LHCN-M2 (cell line): ENCODE results near the gene ECHS1. TPM values are rescaled to one million over a fixed set of nuclear protein-coding genes. Genes with fewer than 3 reads are reported as not detected.
"Not testable (repeated sequence)": the region's sequence is repeated elsewhere in the genome, so short reads cannot be mapped to it uniquely, and the experiment has no call there.

Source experiments
- DNase-seq: peaks from one replicate; pipeline ENCODE4 v3.0.0-alpha.2; 2012; ENCODE audit warnings: low read depth
- total RNA-seq: library from RNA; depleted of rRNA; stranded (reverse); fragments of >200 nt; gene quantifications from 2 replicates; pipeline ENCODE4 v1.2.3, GENCODE V29; 2014

The ECHS1 gene
- total RNA-seq, 1 experiment from 2014 or later: 117 TPM

DNA sequence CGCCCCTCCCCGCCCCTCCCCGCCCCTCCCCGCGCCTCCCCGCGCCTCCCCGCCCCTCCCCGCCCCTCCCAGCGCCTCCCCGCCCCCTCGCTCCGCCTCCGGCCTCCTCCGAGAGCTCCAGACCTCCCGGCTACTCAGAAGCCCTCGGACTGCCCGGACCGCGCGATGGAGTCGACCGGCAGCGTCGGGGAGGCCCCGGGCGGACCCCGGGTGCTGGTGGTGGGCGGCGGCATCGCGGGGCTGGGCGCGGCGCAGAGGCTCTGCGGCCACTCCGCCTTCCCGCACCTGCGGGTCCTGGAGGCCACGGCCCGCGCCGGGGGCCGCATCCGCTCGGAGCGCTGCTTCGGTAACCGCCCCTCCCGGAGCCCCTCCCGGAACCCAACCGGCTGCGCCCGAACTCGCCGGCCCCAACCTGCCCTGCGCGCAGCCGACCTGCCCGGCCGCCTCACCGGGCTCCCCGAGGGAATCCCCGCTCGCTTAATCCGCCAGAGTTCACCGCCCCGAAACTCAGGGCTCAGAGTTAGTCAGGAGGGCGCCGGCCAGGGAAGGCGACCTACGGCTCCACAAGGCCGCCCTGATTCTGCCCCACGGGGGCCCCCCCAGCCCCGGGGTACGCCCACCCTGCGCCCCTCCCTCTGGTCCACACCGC, 6.1 kb upstream of the ECHS1 start, which contains the start of gene PAOX:
TSS of gene PAOX (plus strand) at position 111 of the 649 bp plus-strand sequence. CDS start at position 166, 55 bp downstream.
- peak; percentile 41 for DNase-seq

DNA sequence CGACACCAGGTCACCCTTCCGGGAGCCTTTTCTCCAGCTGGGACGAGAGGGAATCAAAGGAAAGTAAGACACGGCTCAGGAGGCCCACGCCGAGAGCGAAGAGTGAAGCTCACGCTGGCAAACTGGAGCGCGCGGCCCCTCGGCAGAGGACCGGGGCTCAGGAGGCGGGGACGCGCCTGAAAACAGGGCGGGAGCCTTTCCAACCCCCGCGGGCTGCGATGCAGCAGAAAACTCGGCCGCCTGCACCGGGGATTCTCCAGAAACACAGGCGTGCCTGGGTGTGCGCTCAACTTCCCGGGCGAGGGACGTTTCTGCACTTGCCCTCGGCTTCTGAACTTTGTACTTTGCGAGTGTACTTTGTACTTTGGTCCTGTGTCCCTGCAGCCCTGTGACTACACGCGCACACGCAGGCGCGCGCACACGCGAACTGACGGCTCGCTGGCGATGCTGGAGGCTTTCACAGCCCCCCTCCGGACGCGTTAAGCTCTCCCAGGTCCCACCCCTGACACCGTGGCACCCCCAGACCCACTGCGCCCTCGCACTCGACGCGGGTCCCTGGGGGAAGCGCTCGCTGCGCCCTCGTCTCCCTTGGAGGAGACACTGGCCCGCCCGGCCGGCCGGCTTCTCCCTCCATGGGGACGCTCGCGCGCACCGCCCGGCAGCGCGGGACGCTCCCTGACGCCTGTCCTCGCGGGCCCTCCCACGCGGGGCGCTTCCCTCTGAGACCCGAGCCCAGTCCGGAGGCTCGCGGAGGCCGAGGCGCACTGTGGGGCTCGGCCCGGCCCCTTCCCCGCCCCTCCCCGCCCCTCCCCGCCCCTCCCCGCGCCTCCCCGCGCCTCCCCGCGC, 5.3 kb upstream of the ECHS1 start:
- peak; percentile 31 for DNase-seq

DNA sequence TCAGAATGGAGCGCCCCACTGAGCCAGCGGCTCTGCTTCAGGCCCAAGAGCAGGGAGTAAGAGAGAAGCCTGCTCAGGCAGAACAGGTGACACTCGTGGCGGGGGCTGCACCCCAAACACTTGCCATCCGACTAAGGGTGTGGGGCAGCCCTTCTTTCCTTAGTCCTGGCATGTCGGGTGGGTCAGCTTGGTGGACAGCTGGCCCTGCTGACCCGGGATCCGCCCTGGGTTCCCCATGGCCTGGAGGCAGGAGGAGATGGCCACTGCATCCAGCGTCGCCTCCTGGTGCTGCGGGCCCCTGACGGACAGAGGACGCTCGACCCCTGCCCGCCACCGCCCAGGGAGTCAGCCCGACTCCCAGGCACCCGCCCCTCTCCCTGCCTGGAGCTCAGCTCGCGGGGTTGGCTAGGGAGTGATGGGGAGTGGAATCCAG, 4.7 kb upstream of the ECHS1 start:
- no peak for DNase-seq

DNA sequence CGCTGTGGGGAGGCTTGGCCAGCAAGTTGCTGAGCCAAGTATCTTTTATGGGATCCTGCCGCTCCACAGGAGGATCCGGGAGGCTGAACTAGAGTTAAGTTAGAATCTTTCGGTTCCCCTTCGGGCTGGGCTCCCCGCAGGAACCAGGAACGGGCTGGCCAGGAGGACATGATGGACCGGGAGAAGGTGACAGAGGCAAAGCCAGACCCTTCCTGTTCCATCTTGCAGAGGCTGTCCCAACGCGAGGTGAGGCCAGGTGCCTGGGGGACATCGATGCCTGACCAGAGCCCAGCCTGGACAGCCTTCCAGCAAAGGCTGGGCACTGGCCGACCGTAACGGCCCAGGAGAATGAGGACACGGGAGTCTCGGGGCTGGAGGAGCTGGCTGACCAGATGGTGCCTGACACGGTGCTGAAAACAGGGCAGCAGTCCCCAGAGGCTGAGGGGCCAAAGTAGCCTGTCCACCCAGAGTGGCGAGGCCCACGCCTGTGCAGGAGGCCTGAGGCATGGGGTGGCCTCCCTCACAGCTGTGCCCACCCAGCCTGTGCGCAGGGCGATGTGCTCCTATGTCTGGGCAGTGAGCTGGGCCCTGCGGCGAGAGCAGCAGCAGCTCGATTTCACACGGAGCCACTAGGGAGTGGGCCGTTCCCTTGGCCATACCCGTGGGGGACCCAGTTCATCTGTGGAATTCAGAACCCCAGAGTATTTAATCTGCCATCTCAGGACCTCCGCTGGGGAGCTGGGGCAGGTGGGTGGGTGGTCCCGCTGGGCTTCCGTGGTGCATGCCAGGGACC, 4.1 kb upstream of the ECHS1 start:
- no peak for DNase-seq

DNA sequence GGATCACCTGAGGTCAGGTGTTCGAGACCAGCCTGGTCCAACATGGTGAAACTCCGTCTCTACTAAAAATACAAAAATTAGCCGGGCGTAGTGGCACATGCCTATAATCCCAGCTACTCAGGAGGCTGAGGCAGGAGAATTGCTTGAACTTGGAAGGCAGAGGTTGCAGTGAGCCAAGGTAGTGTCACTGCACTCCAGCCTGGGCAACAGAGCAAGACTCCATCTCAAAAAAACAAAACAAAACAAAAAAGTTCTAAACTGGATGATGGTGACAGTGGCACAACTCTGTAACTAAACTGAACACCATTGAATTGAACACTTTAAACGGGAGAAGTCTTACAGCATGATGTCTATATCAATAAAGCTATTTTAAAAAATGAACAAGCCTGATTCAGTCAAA, 3.0 kb upstream of the ECHS1 start:
- DNase-seq: not testable (repeated sequence)

DNA sequence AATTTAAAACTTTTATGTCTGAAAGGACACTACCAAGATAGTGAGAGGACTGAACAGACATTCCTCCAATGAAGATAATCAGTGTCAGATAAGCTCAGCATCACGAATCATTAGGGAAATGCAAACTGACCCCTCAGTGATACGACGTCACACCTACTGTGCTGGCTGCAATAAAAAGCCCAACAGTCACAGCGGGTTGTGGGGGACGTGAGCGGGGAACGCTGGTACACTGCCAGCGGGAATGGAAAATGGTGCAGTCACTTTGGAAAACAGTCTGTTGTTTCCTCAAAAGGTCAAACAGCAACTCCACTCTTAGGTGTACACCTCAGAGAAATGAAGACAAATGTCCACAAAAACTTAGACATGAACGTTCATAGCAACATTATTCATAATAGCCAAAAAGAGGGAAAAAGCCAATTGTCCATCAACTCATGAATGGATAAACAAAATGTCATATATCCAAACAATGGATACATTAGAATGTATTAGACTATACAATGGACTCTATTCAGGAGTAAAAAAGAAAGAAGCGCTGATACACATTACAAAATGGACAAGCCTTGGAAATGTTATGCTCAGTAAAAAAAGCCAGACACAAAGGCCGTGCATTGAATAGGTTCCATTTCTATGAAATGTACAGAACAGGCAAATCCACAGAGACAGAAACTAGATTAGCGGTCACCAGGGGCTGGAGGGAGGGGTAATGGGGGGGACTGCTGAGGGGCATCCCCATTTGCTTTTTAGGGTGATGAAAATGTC, 2.4 kb upstream of the ECHS1 start:
- DNase-seq: no peak

DNA sequence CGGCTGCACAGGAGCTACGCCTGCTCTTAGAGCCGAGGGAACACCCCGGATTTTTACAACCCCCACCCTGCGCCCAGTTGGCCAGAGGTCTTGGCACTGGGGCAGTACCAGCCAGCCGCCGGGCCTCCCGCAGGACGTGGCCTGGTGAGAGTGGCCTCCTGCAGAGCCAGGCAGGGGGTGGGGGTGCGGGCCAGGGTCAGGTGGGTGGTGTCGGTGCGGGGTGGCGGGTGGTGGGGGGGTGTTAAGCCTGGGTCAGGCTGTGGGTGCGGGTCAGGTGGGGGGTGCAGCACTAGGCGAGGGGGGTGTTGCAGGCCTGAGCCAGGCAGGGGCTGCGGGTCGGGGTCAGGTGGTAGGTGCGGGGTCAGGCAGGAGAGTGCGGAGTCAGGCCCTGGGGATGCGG, 647 bp downstream of the ECHS1 start:
- no peak for DNase-seq

DNA sequence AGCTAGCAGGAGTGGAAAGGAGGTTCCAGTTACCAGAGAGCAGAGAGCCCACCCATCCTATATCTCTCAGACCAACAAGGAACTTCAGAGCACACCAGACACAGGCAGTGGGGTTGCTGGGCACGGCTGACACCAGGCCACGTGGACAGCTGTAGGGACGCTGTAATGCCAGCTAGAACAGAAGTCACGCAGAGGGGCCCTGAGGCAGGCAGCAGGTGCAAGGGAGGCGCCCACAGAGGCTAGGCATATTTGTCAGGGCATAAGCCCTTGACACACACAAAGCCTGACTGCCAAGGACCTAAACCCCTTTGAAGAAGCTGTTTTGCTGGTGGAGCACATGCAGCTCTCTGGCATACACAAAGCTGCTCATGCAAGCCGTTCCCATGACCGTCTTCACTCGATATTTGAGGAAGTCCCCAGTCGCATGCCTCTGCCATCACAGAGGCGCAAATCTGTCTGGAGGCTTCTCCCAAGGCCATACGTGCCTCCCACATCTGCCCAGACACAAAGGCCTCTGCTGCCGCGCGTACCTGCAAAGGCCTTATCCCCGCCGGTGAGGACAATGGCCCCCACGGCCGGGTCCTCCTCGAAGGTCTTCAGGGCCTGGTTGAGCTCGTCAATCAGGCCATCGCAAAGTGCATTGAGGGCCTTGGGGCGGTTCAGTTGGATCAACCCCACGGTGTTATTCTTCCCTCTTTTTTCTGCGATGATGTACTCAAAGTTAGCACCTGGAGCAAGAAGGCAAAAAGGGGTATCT, 2.9 kb downstream of the ECHS1 start:
- DNase-seq: no peak

DNA sequence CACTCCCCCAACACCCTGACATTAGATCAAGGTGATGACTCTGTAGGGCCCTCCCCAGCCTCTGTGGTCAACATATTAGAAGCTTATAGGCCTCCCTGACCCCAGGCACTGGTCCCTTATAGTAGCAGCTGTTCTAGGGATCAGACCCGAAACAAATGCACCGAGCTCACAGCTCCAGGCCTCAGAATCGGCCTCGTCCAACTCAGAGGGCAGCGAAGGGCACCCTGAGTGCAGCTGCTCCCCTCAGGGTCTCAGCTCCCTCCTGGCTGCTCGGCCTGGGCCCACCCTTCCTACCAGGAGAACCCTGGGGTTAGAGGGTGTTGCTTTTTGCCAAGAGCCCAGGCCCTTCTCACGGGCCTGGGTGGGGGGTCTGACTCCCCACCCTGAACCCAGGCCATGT, 5.0 kb downstream of the ECHS1 start:
- no peak for DNase-seq

DNA sequence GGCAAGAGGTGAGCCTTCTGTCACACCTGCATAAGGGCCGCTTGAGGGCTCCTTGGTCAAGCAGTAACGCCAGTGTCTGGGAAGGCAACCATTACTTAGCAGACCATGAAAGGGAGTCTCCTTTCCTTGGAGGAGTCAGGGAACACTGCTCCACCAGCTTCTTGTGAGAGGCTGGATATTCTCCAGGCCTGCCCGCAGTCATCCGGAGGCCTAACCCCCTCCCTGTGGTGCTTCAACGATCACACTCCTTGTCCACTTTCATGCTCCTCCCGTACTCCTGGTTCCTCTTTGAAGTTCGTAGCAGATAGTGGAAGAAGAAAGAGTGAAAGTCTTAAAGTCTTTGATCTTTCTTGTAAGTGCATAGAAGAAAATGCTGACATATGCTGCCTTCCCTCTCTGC, 5.7 kb downstream of the ECHS1 start:
- not testable (repeated sequence) for DNase-seq

DNA sequence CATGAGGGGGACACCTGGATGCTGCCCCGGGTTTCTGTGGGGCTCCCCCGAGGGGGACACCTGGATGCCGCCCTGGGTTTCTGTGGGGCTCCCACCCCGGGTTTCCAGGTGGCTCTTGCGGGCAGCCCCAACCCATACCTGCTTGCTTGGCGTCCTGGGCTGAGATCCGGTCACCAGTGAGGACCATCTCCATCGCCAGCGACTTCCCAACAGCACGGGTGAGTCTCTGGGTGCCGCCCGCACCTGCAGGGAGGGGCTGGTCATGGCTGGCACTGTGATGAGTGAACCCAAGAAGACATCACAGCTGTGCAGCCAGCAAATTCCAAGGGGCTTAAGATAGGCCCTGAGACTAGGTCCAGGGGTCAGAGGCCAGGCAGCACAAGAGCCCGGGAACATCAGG, 6.4 kb downstream of the ECHS1 start:
- DNase-seq: no peak

DNA sequence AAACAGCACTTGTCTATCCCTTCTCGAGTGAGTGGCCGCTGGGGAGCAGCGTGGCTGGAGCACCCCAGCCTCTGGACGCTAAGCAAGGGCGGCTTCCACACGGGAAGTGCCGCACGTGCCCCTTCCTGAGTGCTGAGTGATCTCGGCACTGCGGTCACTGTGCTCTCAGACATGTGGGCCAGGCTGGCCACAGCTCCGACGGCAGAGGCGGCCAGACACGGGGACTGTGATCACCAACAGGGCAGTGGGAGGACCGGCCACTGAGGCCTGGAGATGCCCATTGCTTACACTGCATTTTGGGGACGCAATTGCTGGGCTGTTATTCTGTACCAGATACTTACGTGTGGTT, 7.0 kb downstream of the ECHS1 start:
- DNase-seq: no peak

DNA sequence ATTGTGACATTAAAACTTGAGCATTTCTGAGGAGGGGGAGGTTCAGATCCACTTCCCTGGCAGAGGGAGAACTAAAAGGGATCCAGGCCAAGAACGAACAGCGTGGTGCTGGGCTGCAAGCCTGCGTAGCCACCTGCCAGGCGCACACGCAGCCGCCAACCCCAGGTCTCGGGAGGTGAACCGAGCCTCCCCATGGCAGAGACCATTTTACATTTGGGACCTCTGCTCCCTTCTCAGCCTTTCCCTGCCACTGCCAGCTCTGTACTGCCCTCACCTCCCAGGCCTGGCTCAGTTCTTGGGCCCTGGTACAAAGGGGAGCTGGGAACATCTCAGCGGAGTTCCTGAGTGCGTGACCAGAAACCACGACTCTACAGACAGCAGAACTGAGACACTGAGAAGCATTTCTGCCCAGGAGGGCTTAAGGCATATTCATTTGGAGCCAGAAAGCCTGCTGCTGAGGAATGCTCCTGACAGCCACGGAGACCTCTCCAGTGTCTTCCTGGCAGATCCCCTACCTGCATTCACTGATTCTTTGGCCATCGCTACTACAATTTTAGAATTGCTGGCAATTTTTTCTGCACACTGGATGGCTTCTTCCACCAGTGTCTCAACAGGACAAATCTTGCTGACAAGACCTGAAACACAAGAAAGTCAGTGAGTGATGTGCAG, 7.6 kb downstream of the ECHS1 start:
- DNase-seq: no peak

DNA sequence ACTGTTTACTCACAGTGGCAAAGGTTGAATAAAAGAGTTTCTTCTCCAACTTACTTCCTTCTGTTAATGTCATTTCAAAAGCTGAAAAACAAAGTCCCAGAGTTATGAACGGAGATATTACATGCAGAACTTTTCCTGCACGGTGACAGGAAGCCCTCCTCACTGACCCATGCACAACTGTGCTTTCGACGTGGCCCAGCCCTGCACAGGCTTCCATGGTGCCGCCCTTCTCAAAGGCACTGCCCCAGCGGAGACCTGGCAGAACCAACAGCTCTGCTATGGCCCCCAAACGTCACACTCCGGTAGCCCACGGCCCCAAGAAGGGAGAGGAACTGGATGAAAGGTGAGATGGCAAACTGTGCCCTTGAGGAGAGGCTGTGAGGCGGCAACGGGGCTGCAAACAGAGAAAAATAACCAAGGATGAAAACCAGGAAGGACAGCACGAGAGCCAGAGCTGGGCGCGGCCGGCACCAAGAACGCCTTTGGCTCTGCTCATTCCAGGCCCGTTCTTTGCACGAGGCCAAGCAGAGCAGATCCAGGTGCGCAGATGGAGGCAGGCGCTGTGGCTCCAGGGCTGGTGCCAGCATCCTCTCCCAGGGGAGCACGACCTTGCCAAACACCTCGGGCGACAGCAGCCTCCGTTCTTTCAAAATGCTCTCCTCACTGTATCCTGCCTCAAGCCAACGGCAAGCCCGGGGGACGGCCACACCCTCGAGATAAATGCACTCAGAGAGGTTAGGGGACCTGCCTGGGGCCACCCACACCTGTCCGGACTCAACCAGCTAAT, 8.3 kb downstream of the ECHS1 start:
- no peak for DNase-seq

DNA sequence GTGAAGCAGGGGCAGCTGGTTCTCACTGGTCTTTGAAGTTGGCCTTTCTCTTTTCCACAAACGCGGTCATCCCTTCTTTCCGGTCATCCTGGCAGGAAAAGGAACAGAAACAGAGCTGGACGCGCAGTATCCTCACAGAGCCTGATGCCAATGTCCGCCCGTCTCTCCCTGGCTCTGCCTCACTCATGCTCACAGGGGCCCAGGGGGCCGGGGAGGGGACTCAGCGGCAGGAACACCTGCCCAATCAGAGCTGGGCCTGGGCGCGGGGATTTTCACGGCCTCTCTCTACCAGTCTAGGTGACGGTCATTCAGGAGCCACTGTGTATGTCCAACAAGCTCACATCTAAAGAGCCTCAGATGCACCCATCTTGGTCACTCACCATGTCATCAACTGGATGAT, 10.3 kb downstream of the ECHS1 start:
- DNase-seq: no peak

DNA sequence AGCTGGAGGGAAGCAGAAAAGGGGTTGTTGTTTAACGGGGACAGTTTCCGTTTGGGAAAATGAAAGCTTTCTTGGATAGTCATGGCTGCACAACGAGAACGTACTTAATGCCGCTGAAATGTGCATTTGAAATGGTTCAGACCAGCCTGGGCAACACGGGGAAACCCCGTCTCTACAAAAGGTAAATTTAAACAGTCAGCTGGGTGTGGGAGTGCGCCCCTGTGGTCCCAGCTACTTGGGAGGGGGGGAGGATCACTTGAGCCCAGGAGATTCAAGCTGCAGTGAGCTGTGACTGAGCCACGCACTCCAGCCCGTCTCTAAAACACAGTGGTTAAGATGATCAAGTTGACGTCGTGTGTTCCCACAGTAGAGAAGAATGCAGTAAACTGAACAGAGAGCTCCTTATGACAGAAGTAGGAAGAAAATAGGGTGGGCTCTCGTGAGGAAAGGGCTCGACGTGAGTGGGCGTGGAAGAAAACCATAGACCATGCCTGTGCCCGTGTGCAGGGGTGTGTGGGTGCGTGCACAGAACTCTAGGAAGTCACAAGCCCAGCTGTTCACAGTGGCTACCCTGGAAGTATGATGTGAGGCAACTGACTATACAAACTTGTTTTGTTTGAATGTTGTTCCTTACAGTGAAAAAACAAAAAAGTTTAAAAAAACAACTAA, 11.2 kb downstream of the ECHS1 start:
- DNase-seq: no peak

DNA sequence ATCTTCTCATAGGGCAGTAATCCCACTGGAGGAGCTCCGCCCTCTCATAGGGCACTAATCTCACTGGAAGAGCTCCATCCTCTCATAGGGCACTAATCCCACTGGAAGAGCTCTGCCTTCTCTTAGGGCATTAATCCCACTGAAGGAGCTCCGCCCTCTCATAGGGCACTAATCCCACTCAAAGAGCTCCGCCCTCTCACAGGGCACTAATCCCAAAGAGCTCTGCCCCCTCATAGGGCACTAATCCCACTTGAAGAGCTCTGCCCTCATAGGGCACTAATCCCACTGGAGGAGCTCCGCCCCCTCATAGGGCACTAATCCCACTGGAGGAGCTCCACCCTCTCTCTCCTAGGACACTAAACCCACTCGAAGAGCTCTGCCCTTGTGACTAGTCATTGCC, 11.9 kb downstream of the ECHS1 start:
- no peak for DNase-seq

DNA sequence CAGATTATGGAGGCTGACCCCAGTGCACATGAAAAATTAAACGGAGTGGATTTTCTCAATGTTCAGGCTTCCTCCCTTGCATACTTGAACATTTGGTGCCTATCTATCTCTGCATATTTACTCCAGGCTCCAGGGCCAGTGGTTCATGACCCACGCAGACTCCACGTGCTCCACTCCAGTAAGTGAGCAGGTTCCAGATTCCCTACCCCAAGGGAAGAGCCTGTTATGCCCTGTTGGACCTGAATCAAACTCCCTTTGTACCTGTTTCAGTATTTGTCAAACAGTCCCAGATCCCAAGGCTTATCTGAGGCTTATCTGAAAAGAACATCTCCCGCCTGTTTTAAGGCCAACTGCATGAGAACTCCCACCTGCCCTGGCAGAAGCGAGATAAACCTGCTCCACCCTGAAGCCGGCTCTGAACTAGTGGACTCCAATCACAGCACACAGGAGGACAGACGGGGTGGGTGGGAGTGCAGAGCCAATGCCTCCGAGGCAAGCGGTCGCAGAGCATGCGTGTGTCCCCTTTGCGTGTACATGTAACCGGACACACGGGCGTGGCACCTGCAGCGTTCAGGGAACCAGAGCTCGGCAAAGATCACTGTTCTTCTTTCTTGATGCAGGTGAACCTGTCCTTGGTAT, 13.1 kb downstream of the ECHS1 start:
- DNase-seq: no peak
